ENCODE data around the gene RWDD3.
A peak's percentile ranks its signal among the peaks of the same experiment; 100 is the strongest.

Gene RWDD3

GRCh38 chr1:95263450-95263849 is 29.4 kb downstream of the RWDD3 start:
- TF ChIP-seq, protein P1, sequence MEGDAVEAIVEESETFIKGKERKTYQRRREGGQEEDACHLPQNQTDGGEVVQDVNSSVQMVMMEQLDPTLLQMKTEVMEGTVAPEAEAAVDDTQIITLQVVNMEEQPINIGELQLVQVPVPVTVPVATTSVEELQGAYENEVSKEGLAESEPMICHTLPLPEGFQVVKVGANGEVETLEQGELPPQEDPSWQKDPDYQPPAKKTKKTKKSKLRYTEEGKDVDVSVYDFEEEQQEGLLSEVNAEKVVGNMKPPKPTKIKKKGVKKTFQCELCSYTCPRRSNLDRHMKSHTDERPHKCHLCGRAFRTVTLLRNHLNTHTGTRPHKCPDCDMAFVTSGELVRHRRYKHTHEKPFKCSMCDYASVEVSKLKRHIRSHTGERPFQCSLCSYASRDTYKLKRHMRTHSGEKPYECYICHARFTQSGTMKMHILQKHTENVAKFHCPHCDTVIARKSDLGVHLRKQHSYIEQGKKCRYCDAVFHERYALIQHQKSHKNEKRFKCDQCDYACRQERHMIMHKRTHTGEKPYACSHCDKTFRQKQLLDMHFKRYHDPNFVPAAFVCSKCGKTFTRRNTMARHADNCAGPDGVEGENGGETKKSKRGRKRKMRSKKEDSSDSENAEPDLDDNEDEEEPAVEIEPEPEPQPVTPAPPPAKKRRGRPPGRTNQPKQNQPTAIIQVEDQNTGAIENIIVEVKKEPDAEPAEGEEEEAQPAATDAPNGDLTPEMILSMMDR (conservative IDR thresholded peaks at IDR 0.05; ENCODE audit: low read depth, low read length): no peak
- no peak for DNase-seq (ENCODE audit: low read depth)

DNA sequence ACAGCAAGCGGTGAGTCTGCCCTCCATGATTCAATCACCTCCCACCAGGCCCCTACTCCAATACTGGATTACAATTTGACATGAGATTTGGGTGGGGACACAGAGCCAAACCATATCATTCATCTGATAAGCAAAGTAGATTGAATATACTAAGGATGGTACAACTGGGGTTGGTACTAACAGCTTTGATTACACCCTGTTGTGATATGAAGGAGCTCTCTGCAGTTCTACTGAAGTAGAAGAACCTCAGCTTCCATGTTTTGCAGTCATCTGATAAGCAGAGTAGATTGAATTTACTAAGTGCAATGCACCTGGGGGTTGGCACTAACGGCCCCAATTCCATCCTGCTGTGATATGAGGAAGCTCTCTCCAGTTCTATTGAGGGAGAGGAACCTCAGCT is 31.1 kb downstream of the RWDD3 start:
- no peak overlapping the region for H3K4me3 ChIP-seq (ENCODE audit: low read depth, low read length)
- TF ChIP-seq, protein P1 (conservative IDR thresholded peaks at IDR 0.05; ENCODE audit: low read depth, low read length): no peak
- no peak for DNase-seq (ENCODE audit: low read depth)

More at GRCh38 chr1:95263450-95263849, 29.4 kb downstream of the RWDD3 start:
- no peak overlapping the region for H3K4me3 ChIP-seq (ENCODE audit: low read depth, low read length)

GRCh38 chr1:95276429-95276828 is 42.4 kb downstream of the RWDD3 start:
- H3K4me3 ChIP-seq (ENCODE audit: low read depth, low read length): no peak overlapping the region
- TF ChIP-seq, protein P1 (conservative IDR thresholded peaks at IDR 0.05; ENCODE audit: low read depth, low read length): no peak
- DNase-seq (ENCODE audit: low read depth): no peak

- DNase-seq (ENCODE audit: low read depth): no peak
- H3K4me3 ChIP-seq (ENCODE audit: low read depth, low read length): no peak overlapping the region
- TF ChIP-seq, protein P1 (conservative IDR thresholded peaks at IDR 0.05; ENCODE audit: low read depth, low read length): no peak
Observed at GRCh38 chr1:95278173-95279006, 44.4 kb downstream of the RWDD3 start.

- H3K4me3 ChIP-seq (ENCODE audit: low read depth, low read length): no peak overlapping the region
- no peak for DNase-seq (ENCODE audit: low read depth)
- TF ChIP-seq, protein P1 (conservative IDR thresholded peaks at IDR 0.05; ENCODE audit: low read depth, low read length): no peak
Observed at GRCh38 chr1:95281781-95282517, 47.9 kb downstream of the RWDD3 start.

- no peak overlapping the region for H3K4me3 ChIP-seq (ENCODE audit: low read depth, low read length)
- peak; percentile 2 for DNase-seq (ENCODE audit: low read depth)
- TF ChIP-seq, protein P1 (conservative IDR thresholded peaks at IDR 0.05; ENCODE audit: low read depth, low read length): no peak
Observed at GRCh38 chr1:95282518-95282895, 48.5 kb downstream of the RWDD3 start.

All from choroid plexus epithelial cell (primary cell).